ENCODE data around the gene PISD.
A peak's percentile ranks its signal among the peaks of the same experiment; 100 is the strongest.
"Not testable (repeated sequence)": the region's sequence is repeated elsewhere in the genome, so short reads cannot be mapped to it uniquely, and the experiment has no call there.

The PISD gene

GRCh38 chr22:31661851-31662667 is at the start of gene PISD:
Gene PISD, minus strand, starts transcription at chr22:31662215. Its CDS starts 7 bp downstream, at chr22:31662208.
- DNase-seq = peak; percentile 49 to 95 (median 84)

DNA sequence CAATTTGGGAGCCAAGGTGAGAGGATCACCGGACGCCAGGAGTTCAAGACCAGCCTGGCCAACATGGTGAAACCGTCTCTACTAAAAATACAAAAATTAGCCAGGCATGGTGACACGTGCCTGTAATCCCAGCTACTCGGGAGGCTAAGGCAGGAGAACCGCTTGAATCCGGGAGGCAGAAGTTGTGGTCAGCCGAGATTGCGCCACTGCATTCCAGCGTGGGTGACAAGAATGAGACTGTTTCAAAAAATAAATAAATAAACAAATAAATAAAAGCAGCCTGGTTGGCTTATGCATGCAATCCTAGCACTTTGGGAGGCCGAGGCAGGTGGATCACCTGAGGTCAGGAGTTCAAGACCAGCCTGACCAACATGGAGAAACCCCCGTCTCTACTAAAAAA is 49.2 kb upstream of the PISD start:
- DNase-seq = not testable (repeated sequence)

DNA sequence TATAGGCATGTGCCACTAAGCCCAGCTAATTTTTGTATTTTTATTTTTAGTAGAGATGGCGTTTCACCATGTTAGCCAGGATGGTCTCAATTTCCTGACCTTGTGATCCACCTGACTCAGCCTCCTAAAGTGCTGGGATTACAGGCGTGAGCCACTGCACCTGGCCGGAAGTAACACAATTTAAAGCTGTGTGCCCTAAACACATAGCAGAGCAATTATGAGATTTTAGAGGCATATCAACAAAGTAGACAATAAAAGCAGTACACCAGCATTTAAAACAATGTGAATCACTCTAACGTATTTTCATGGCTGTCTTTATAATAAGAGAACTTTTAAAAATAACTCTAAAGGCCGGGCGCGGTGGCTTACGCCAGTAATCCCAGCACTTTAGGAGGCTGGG is 45.5 kb upstream of the PISD start:
- DNase-seq = no peak

DNA sequence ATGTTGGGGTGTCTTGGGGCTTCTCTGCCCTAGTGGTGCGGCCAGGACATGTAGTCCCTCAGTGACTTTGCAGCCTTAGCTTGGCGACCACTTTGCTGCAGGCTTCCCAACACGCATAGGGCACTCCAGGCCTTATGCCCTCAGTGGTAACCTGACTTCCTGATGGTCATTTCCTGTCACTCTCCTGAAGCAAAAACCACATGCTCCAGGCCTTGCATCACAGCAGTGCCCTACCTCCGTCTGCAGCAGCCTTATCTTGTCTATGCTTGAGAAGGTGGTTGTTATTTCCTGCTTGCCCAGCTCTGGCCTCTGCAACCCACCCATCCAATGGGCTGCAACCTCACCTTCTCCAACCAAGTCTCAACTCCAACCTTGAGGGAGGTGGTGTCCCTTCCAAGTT is 33.4 kb upstream of the PISD start:
- no peak for DNase-seq

DNA sequence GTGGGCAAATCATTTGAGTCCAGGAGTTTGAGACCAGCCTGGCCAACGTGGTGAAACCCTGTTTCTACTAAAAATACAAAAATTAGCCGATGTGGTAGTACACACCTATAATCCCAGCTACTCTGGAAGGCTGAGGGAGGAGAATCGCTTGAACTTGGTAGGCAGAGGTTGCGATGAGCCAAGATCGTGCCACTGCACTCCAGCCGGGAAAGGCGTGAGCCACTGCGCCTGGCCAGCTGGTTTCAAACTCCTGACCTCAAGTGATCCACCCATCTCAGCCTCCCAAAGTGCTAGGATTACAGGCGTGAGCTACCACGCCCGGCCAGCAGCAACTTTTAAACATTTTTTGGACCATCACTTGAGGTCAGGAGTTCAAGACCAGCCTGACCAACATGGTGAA is 32.0 kb upstream of the PISD start:
- DNase-seq = not testable (repeated sequence)

- no peak for DNase-seq
These were observed 30.3 kb upstream of the PISD start for GRCh38 chr22:31692186-31692886.

- no peak for DNase-seq
These were observed 29.4 kb upstream of the PISD start for GRCh38 chr22:31691408-31691807.

GRCh38 chr22:31683181-31684105 is 21.4 kb upstream of the PISD start:
- DNase-seq = no peak

DNA sequence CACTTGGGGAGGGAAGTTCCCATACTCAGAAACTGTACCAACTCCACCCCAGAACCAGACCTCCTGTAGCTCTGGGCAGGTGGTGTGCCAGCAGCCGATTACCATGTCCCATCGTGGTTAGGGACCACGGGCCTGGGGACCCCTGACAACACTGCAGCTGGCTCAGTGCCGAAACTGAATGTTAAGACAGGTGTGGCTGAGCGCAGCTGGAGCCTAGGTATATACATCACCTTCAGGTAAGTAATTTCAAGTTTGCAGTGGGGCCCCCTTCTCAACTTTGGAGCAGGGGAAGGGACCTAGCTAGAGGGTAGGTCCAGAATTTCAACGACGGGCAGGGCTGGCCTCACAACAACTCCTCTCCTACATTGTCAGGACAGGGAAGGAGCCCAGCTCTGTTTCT is 20.7 kb upstream of the PISD start:
- DNase-seq = no peak

DNA sequence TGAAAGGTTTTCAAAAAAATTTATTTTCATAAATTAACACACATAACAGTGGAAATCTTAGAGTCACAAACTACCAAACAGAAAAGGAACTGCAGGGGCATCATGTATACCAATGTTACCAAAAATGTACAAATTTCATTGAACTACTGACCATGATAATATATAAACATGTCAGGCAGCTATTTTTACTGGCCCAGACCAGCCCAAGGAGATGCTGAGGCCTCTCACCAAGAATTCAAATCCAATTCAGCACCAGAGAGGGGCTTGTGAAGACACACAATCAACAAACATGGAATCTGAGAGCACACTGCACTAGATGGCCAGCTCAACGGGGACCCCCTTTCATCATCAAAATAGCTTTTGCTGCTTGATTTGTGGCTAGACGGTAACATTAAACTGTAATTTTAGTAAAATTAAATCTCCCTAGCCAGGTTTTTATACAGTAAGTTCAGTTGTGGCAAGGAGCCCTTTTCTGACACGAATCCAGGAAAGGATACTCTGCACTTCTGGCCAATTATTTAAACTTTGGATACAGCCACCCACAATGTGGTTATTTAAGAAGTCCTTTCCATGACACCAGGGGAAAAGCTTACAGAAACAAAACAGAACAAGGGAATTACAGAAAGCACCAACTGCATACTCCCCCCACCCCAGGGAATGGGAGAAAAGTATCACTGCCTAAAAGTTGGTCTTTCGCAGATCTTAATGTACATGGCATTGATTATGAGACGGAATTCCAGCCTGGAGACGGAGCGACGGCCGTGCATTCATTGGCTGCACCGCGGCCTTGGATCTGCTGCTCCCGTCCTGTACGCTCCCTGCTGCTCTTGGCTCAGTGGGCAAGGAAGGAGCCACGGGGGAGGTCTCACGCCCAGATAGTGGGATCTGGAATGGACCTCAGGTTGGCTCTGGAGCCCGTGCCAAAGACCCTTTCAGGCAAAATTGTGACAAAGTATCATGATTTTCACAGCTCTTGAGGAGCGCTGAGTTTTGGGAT is 19.6 kb upstream of the PISD start:
- DNase-seq = no peak

- DNase-seq = no peak
These were observed 18.9 kb upstream of the PISD start for GRCh38 chr22:31680861-31681341.

DNA sequence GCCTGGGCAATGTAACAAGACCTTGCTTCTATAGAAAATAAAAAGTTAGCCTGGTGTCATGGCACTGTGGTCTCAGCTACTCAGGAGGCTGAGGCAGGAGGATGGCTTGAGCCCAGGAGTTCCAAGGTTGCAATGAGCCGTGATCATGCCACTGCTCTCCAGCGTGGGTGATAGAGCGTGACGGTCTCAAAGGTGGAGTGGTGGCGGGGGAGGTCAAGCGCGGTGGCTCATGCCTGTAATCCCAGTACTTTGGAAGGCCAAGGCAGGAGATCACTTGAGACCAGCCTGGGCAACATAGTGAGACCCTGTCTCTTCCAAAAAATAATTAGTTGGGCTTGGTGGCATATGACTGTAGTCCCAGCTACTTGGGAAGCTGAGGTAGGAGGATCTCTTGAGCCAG is 16.7 kb upstream of the PISD start:
- no peak for DNase-seq

DNA sequence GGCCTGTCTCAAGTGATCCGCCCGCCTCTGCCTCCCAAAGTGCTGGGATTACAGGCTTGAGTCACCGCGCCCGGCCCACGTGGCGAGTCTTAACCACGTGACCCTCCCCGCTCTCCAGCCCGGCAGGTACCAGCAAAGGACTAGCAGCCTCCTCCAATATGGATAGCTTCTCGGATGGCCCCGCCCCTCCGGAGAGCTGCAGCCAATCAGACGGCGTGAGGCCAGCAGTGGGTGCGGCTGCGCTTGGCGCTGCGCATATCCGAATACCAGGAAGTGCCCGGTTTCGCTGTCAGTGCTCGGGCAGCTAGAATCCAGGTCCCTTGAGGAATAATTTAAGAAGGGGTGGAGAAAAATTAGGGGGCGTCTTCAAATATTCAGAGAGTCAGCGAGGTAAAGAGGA is 14.7 kb upstream of the PISD start:
- peak; percentile 17 to 95 (median 80) for DNase-seq

- peak in 3 of 56 donors; percentile 4 to 10 (median 6) for DNase-seq
These were observed 12.2 kb upstream of the PISD start for GRCh38 chr22:31674219-31674618.

GRCh38 chr22:31668849-31669248 is 6.8 kb upstream of the PISD start:
- DNase-seq = not testable (repeated sequence)

- no peak for DNase-seq
These were observed 638 bp upstream of the PISD start for GRCh38 chr22:31662668-31663037.

DNA sequence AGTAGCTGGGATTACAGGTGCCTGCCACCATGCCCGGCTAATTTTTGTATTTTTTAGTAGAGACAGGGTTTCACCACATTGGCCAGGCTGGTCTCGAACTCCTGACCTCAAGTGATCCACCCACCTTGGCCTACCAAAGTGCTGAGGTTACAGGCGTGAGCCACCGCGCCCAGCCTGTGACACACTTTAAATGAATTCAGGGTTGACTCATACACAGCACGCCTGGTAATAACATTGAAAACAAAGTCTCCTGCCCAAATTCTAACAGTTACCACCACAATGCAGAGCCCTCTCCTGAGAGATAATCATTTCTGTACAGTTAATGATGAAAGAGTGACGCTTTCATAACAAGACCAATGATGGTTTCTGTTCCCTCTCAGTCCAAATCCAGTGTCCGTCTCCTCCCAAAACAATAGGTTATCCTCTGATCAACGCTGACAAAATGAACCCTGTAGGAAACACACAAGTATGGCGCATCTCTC is 1.1 kb downstream of the PISD start:
- DNase-seq = not testable (repeated sequence)

DNA sequence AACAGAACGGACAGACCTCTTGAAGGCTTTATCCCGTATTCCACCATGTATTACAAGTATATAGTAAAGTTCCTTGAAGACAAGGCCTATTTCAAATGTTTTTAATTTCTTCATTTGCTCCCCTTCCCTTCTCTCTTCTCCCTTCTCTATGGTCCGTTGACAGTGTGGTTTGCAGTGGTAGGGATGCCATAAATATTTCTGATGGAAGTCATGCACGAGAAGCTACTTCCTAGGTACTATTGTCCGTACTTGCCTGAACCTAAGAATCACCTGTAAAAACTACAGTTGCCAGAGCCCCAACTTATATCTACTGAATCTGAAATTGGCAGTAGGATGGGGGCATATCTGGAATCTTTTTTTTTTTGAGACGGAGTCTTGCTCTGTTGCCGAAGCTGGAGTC is 2.8 kb downstream of the PISD start:
- DNase-seq = no peak

DNA sequence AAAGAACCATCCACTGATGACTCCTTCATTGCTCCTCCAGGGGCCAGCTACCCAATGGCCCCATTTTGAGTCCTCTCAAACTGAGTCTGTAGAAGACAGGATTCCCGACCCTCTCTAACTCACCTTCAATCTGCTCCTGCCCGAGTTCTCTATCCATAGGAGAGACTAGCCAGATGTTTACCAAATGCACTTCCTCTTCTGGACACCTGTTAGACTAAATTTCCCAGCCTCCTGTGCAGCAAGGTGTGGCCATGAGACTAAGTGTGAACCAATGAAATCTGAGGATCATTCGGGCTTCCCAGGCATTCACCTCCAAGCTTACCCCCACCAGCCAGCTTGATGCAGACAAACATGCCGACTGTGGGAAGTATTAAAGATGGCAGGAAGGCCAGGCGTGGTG is 7.6 kb downstream of the PISD start:
- DNase-seq = no peak

GRCh38 chr22:31653944-31654343 is 8.1 kb downstream of the PISD start:
- DNase-seq = no peak

All from amygdala (tissue), 56 donors.